Dermis microvascular lymphatic vessel endothelial cell (primary cell): ENCODE results near the gene DNAJC4. TPM values are rescaled to one million over a fixed set of nuclear protein-coding genes. Genes with fewer than 3 reads are reported as not detected.

ENCODE experiments used
- DNase-seq, 2 donors: peaks; one replicate each; pipeline versions ENCODE4 v3.0.0 to v3.0.0-alpha.2; 2010; ENCODE audit warnings: low read depth in 2 of 2
- total RNA-seq: library from RNA; depleted of rRNA; stranded (reverse); fragments of >200 nt; gene quantifications from 2 replicates; pipeline ENCODE4 v1.2.1, GENCODE V29; 2014

The DNAJC4 gene
- total RNA-seq, 1 donor from 2014 or later, result 7.8 TPM

DNA sequence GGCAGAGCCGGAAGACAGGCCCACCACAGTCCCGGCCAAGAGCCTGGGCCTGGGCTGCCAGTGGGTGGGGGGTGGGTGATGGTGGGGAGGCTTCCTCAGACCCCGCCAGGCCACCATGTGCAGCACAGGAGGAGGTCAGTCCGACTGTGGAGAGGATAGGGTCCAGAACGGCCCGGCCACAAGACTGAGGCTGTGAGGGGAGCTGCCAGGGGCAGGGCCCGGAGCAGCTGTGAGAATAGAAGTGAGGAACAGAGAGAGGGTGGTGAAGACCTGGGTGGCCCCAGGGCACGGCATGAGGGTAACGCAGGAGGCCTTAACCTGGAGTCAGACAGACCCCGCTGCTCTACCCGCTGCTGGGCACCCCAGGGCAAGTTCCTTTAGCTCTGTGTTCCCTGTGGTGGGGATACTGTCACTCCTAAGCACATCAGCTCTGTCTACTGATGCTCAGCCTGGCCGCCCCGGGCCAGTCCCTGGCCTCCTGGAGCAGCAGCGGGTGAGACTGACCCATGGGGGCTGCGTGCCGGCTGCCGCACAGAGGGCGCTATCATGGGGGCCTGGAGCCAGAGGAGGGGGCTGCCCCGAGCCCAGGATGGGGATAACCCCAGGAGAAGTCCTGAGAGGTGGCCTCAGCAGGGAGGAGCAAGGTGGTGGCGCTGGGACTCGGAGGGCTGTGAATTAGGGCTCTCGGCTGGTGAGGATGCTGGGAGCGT, 22.1 kb upstream of the DNAJC4 start:
- DNase-seq, result no peak

DNA sequence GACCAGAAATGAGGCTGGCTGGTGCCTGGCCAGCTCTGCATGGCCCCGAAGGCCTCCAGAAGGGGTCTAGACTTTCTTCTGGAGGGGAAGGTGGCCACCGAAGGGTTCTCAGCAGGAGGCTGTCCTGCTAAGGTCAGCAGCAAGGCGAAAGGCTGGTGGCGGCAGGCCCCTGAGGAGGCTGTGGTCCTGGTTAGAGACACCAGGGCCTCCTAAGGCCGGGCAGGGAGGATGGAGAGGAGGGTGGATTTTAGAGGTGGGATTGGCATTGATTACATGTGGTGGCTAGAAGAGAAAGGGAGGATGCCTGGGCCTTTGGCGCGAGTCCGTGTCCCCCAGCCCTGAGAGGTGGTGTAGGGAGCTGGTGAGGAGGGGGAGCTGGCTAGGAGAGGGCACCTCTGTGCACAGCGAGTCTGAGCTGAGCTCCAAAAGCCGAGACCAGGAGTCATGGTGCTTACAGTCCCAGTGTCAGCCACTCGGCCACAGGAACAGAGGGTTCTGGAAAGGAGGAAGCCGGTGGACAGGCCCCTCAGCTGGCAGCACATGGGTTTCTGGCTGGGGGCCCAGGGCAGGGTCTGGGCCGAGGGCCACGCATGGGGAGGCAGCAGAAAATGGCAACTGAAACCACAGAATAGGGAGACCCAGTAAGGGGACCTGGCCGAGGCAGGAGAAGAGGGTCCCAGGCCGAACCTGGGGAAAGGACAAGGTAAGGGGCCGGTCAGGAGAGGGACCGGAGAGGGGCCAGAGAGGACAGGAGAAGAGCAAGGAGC, 21.4 kb upstream of the DNAJC4 start:
- DNase-seq, result no peak

DNA sequence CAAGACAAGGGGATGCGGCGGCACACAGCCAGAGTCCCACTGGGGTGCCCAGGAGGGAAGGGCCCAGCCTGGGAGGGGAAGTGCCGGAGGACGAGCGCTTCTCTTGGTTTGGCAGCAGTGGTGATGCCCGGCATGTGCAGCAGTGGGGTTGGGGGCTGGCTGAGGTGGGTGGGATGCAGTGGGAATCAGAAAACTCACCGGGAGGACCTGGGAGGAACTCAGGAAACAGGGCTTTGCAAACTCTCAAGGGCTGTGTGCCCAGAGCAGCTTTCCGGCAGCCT, 20.8 kb upstream of the DNAJC4 start:
- no peak for DNase-seq

DNA sequence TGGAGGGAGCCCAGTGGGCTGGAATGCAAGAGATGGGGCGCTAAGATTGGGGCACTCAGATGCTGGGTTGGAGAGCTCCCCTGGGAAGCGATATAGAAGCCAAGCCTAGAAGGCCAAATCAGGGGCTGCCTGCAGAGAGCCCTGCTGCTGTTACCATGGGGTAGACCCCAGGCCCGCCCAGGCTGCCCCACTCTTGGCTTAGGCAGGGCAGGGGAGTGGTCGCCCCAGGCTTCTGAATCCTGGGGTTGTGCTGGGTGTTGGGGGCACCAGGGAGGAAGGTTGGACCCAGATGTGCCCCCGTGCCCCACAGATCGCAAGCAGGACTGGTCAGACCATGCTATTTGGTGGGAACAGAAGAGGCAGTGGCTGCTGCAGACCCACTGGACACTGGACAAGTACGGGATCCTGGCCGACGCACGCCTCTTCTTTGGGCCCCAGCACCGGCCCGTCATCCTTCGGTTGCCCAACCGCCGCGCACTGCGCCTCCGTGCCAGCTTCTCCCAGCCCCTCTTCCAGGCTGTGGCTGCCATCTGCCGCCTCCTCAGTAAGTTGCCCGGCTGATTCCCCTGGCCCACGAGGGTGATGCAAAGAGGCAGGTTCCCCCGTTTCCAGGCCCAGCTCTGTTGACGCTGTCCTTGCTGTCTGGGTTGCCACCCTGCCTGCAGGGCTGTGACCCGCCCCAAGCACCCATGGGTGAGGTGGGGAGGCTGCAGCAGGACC, 19.9 kb upstream of the DNAJC4 start:
- DNase-seq, result no peak

DNA sequence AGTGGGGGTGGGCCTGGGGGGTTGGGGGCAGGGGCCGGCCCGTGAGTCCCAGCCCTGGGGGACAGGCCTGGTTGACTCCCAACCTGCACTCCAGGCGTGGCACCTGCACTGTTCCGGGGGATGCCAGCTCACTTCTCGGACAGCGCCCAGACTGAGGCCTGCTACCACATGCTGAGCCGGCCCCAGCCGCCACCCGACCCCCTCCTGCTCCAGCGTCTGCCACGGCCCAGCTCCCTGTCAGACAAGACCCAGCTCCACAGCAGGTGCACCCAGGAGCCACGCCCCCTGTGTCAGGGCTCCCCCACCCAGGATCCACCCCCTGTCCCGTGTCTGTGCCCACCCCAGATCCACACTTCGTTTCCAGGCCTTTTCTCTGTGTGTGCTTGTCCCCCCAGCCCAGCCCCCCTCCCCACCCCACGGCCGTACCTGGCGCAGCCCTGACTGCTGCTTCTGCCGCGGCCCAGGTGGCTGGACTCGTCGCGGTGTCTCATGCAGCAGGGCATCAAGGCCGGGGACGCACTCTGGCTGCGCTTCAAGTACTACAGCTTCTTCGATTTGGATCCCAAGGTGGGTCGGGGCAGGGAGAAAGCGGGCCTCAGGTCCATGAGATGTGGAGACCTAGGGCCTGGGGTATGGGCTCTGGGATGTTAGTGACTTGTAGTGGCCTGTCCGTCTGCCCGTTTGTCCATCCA, 19.0 kb upstream of the DNAJC4 start:
- DNase-seq, result no peak

DNA sequence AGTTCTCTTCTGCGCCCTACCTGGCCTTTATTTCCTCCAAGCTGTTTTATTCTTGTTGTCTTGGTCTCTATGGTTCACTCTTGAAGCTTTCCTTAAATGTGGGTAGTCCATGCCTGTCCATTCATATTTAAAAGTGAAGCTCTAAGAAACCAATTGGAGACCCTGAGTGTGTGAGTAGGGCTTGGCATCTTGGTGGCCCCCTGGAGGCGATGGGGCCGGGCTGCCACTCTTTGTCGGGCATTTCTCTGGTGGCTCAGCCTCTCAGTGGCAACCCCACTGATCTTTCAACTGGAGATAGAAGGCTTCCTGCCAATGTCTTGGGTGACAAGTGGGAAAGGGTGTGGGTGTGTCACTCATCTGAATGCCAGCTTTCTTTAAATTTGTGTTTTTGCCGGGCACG, 13.5 kb upstream of the DNAJC4 start:
- no peak for DNase-seq

DNA sequence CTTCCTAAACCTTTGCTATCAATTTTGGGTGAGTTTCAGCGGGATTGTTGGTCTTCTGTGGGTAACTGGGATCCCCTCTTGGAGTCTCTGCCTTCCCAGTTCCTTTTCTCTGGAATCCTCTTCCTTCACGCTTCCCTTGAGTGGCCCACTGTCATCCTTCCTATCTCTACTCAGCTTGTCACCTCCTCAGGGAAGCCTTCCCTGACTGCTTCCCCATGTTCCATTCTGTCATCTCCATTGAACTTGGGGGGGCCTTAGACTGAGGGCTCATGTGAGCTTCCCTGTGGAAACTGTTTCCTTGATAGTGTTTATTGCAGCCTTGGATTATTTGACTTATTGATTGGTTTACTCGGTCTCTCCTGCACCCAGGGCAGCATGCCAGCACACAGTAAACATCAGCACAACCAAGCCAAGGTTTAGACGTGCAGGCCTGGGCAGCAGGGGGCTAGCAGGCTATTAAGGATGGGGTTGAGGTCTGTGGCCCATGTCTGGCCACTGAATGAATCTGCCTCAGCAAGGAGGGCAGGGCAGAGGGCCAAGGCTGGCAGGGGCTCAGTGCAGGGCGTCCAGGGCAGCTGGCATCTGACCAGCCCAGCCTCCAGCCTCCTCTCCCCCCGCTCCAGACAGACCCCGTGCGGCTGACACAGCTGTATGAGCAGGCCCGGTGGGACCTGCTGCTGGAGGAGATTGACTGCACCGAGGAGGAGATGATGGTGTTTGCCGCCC, 11.6 kb upstream of the DNAJC4 start:
- DNase-seq, result no peak

DNA sequence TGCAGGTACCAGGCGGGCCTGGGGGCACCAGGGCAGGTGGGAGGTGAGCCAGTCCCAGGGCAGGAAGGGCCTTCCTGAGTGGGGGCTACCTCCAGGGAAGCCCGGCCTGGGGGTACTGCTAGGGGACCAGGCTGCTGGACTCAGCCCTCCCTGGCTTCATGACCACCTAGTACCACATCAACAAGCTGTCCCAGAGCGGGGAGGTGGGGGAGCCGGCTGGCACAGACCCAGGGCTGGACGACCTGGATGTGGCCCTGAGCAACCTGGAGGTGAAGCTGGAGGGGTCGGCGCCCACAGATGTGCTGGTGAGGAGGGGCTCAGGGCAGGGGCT, 11.0 kb upstream of the DNAJC4 start:
- DNase-seq, result no peak

DNA sequence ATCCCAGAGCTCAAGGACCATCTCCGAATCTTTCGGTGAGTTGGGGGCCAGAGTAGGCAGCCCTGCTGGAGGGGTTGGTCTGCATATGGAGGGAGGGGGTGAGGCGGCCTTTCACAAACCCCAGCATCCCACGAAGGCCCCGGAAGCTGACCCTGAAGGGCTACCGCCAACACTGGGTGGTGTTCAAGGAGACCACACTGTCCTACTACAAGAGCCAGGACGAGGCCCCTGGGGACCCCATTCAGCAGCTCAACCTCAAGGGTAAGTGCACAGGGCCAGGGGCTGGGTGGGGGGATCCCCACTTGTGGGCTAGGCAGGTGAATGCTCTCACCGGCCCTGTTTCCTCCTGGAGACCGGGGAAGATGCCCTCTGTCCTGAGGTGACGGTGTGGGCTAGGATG, 10.6 kb upstream of the DNAJC4 start:
- DNase-seq, result no peak

DNA sequence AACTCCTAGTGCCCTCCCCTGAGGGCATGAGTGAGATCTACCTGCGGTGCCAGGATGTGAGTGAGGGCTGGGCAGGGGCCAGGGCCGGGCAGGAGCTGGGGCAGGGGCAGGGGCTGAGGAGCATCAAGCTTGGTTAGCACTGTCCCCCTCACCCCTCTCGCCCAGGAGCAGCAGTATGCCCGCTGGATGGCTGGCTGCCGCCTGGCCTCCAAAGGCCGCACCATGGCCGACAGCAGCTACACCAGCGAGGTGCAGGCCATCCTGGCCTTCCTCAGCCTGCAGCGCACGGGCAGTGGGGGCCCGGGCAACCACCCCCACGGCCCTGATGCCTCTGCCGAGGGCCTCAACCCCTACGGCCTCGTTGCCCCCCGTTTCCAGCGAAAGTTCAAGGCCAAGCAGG, 10.1 kb upstream of the DNAJC4 start:
- no peak for DNase-seq

DNA sequence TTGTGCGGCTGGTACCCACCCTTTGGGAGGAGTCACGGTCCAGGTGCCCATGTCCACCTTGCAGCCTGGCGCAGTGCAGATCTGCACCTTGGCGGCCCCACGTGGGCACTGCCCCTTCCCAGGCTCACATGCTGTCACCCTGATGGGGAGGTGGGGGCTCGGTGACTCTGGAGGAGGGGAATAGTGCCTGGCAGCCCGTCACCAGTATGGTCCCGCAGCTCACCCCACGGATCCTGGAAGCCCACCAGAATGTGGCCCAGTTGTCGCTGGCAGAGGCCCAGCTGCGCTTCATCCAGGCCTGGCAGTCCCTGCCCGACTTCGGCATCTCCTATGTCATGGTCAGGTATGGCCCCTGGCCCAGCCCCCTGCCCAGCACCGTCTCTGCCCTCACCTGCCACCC, 9.6 kb upstream of the DNAJC4 start:
- no peak for DNase-seq

DNA sequence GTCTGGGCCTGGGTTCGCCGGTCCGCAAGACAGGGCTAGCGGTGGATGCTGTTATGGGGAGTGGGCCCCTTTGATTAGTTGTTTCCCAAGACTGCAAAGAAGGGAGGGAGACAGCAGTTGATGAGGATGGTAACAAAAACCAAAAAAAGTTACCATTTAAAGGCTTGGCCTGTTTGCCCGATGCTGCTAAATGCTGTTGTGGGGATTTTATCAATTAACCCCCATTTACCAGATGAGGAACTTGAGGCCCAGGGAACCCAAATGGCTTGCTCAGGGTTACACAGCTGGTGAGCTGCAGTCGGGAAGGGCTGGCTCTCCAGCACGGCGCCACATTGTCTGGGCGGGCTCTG, 7.7 kb upstream of the DNAJC4 start:
- DNase-seq, result no peak

DNA sequence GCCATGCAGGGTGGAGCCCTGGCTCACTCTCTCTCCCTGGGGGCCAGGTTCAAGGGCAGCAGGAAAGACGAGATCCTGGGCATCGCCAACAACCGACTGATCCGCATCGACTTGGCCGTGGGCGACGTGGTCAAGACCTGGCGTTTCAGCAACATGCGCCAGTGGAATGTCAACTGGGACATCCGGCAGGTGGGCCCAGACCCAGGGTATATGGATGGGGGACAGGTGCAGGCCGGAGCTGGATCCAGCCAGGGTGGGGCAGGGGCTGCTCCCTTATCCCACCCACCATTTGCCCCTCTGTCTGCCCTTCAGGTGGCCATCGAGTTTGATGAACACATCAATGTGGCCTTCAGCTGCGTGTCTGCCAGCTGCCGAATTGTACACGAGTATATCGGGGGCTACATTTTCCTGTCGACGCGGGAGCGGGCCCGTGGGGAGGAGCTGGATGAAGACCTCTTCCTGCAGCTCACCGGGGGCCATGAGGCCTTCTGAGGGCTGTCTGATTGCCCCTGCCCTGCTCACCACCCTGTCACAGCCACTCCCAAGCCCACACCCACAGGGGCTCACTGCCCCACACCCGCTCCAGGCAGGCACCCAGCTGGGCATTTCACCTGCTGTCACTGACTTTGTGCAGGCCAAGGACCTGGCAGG, 7.2 kb upstream of the DNAJC4 start:
- DNase-seq, result no peak

DNA sequence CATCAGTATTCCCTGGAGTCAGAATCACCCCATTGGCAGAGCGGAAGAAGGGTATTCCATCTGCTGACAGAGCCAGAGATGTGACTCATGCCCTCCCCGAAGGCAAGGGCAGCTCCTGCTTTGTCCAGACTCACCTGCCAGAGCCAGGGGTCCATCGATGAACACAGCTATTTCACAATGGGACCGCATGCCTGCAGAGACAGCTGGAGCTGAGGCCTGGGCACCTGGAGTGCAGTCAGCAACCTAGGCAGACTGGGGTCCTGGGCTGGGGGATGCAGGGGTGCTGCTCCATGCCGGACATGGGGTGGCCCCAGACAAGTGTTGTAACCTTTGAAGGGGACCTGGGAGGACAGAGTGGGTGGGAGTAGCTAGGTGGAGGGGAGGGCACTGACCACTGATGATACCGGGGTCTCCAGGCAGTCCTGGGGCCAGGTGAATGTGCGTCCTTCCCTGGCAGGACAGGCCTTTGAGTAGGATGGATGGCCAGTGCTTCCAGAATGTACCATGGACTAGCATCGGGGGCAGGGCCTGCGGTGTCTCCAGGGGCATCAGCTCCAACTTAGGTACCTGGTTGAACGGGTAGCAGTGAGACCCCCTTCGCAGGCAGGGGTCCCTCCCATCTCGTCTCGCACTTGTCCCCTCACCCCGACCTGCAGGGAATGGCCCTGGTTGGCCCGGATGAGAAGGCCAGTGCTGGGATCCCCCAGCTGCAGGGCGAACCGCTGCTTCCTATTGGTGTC, 6.0 kb upstream of the DNAJC4 start:
- no peak for DNase-seq

DNA sequence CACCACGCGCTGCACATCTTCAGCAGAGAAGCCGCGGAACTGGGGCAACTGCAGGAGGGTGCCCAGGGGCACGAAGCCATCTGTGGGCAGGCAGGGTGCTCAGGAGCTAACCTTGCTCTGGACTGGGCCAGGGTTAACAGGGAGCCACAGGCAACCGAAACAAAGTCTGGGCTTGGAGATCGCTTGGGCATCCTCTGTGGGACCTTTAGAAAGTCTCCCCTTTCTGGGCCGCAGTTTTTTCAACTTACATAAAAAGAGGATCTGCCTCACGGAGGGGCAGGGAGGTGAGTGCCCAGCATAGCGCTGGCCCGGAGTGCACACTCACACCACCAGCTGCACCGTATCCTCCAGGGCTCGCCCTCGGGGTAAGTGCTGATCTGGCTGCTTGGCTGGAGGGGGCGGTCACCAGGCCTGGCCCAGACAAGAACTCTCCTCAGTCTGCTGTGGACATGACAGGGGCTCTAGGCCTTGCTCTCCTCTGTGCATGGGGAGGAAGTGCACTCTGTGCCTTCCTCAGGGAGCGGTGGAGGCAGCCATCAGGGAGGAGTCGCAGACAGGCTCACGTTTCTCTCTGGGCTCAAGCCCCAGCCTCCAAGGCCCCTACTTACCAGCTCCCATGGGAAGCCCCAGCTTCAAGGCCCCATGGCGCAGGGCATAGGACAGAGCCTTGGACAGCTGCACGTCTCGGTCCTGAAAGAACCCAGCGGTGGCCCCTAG, 5.3 kb upstream of the DNAJC4 start:
- no peak for DNase-seq

DNA sequence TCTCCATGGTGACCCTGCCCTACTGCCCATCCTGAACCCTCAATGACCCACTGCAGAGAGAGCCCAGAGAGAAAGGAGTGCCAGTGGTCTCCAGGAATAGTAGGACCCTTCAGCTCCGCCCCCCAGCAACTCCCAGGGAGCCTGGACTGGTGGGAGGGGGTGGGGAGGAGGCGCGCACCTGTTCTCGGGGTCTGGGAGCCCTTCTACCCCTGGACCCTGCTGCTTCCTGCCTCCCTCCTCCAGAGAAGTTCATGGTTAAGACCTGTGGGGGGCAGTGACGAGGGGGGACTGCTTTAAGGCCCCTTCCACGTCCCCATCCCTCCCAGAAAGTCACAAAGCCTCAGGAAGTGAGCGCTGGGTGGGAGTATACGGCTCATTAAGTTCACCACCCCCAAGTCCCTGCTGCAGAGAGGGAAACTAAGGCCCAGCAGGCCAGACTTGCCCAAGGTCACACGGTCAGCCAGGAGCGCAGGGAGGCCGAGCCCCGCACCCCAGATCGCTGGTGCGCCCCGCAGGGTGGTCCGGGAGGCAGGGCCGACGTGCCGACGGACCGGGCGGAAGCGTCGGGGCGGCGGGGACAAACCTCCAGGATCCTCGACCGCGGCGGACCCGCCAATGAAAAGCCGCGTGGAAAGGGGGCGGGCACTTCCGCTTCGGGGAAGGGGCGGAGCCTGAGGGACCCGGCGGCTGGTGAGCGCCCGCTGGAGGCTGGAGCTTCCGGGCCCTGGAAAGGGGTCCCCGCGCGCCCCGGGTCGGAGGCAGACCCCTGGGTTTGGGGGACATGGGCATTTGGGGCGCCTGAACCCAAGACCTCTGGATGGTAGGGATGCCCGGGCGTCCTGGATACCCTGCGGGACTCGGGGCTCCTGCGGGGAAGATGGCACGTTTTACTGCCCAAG, 4.5 kb upstream of the DNAJC4 start, which contains the start of the genes NUDT22 and TRPT1:
Gene NUDT22 (plus strand): TSS at position 667 of the 899 bp plus-strand sequence. CDS start 379 bp downstream, outside the sequence.
Gene TRPT1 (minus strand): TSS at position 579 of the 899 bp plus-strand sequence. CDS start 326 bp downstream, at position 253.
- DNase-seq, result peak in 1 of 2 donors; percentile 83

DNA sequence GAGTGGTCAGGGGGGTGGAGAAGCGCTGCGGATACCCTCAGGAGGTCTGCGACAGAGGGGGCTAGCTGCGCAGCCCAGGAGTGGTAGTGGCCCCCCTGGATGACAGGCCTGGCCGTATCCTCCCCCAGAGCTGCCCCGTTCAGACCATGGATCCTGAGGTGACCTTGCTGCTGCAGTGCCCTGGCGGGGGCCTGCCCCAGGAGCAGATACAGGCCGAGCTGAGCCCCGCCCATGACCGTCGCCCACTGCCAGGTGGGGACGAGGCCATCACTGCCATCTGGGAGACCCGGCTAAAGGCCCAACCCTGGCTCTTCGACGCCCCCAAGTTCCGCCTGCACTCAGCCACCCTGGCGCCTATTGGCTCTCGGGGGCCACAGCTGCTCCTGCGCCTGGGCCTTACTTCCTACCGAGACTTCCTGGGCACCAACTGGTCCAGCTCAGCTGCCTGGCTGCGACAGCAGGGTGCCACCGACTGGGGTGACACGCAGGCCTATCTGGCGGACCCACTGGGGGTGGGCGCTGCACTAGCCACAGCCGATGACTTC, 3.8 kb upstream of the DNAJC4 start:
- DNase-seq, result no peak

DNA sequence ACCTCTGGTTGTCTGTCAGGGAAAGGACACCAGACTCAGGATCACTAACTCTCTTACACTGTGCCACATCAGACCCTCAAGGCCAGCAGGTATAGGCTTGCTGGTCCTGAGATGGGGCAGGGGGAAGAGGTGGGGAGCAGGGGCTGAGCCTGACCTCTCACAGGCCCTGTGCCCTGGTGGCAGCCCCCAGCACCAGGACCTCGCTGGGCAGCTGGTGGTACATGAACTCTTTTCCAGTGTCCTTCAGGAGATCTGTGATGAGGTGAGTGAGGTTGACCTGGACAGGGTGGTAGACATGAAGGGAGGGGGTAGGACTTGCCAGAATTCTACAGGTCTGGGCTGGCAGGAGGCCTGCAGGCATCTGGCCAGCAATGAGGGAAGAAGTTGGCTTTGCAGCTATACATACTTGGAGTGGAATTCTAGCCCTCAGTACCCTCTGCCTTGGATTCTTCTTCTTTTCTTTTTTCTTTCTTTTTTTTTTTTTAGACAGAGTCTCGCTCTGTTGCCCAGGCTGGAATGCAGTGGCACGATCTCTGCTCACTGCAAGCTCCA, 2.9 kb upstream of the DNAJC4 start:
- DNase-seq, result no peak
